Measurements from ENCODE around the gene MED31.

- TF ChIP-seq EZH2phosphoT487 (IDR thresholded peaks at IDR 0.05; ENCODE audit: insufficient read depth, low read depth) (no peak), EZH2 (IDR thresholded peaks at IDR 0.05; ENCODE audit: insufficient read depth, poor library complexity, severe bottlenecking) (no peak)
Observed at GRCh38 chr17:6681671-6682070, 30.3 kb upstream of the MED31 start.
